ENCODE data around the gene SLX9.

SLX9 gene

GRCh38 chr21:44993321-44994046 lies 53.7 kb downstream of the SLX9 start:
- no peaks in the 10 kb centered on the region for H3K9me3 Mint-ChIP-seq
- H3K27ac Mint-ChIP-seq = no peak overlapping the region
- no peaks in the 10 kb centered on the region for H3K36me3 Mint-ChIP-seq (ENCODE audit: low read depth)
- H3K4me3 Mint-ChIP-seq = no peak overlapping the region
- no peaks in the 10 kb centered on the region for H3K27me3 Mint-ChIP-seq
- no peaks in the 10 kb centered on the region for H3K4me1 Mint-ChIP-seq (ENCODE audit: low read depth)

GRCh38 chr21:44994047-44994694 lies 54.3 kb downstream of the SLX9 start:
- H3K9me3 Mint-ChIP-seq = no peaks in the 10 kb centered on the region
- no peak overlapping the region for H3K27ac Mint-ChIP-seq
- H3K27me3 Mint-ChIP-seq = no peaks in the 10 kb centered on the region

GRCh38 chr21:44994695-44995342 lies 55.0 kb downstream of the SLX9 start:
- Mint-ChIP-seq H3K36me3 (ENCODE audit: low read depth) (no peaks in the 10 kb centered on the region), H3K4me3 (no peak overlapping the region), H3K27ac (no peak overlapping the region), H3K9me3 (no peaks in the 10 kb centered on the region), H3K27me3 (no peaks in the 10 kb centered on the region), H3K4me1 (ENCODE audit: low read depth) (no peaks in the 10 kb centered on the region)

More at GRCh38 chr21:44994047-44994694, 54.3 kb downstream of the SLX9 start:
- no peak overlapping the region for H3K4me3 Mint-ChIP-seq
- no peaks in the 10 kb centered on the region for H3K4me1 Mint-ChIP-seq (ENCODE audit: low read depth)
- no peaks in the 10 kb centered on the region for H3K36me3 Mint-ChIP-seq (ENCODE audit: low read depth)

GRCh38 chr21:44995343-44995941 lies 55.6 kb downstream of the SLX9 start:
- no peaks in the 10 kb centered on the region for H3K36me3 Mint-ChIP-seq (ENCODE audit: low read depth)

GRCh38 chr21:44996096-44996495 lies 56.3 kb downstream of the SLX9 start:
- H3K4me3 Mint-ChIP-seq = no peak overlapping the region
- no peak overlapping the region for H3K27ac Mint-ChIP-seq
- no peaks in the 10 kb centered on the region for H3K9me3 Mint-ChIP-seq
- no peaks in the 10 kb centered on the region for H3K36me3 Mint-ChIP-seq (ENCODE audit: low read depth)
- H3K4me1 Mint-ChIP-seq (ENCODE audit: low read depth) = no peaks in the 10 kb centered on the region
- no peaks in the 10 kb centered on the region for H3K27me3 Mint-ChIP-seq

More at GRCh38 chr21:44995343-44995941, 55.6 kb downstream of the SLX9 start:
- H3K4me1 Mint-ChIP-seq (ENCODE audit: low read depth) = no peaks in the 10 kb centered on the region
- H3K9me3 Mint-ChIP-seq = no peaks in the 10 kb centered on the region
- no peaks in the 10 kb centered on the region for H3K27me3 Mint-ChIP-seq
- no peak overlapping the region for H3K4me3 Mint-ChIP-seq
- H3K27ac Mint-ChIP-seq = no peak overlapping the region

GRCh38 chr21:44996501-44996921 lies 56.7 kb downstream of the SLX9 start:
- Mint-ChIP-seq H3K36me3 (ENCODE audit: low read depth) (no peaks in the 10 kb centered on the region), H3K4me1 (ENCODE audit: low read depth) (no peaks in the 10 kb centered on the region), H3K27ac (no peak overlapping the region), H3K9me3 (no peaks in the 10 kb centered on the region), H3K27me3 (no peaks in the 10 kb centered on the region), H3K4me3 (no peak overlapping the region)

- Mint-ChIP-seq H3K27ac (no peak overlapping the region), H3K4me1 (ENCODE audit: low read depth) (no peaks in the 10 kb centered on the region), H3K4me3 (no peak overlapping the region), H3K9me3 (no peaks in the 10 kb centered on the region), H3K36me3 (ENCODE audit: low read depth) (no peaks in the 10 kb centered on the region), H3K27me3 (no peaks in the 10 kb centered on the region)
Measured at GRCh38 chr21:44996983-44997936, 57.4 kb downstream of the SLX9 start.

- no peaks in the 10 kb centered on the region for H3K9me3 Mint-ChIP-seq
- H3K4me1 Mint-ChIP-seq (ENCODE audit: low read depth) = no peaks in the 10 kb centered on the region
- no peak overlapping the region for H3K27ac Mint-ChIP-seq
- no peak overlapping the region for H3K4me3 Mint-ChIP-seq
- no peaks in the 10 kb centered on the region for H3K27me3 Mint-ChIP-seq
- no peaks in the 10 kb centered on the region for H3K36me3 Mint-ChIP-seq (ENCODE audit: low read depth)
Measured at GRCh38 chr21:44998086-44998620, 58.3 kb downstream of the SLX9 start.

GRCh38 chr21:44998621-44999427 lies 59.0 kb downstream of the SLX9 start:
- Mint-ChIP-seq H3K9me3 (no peaks in the 10 kb centered on the region), H3K27me3 (no peaks in the 10 kb centered on the region), H3K36me3 (ENCODE audit: low read depth) (no peaks in the 10 kb centered on the region), H3K27ac (no peak overlapping the region), H3K4me3 (no peak overlapping the region), H3K4me1 (ENCODE audit: low read depth) (no peaks in the 10 kb centered on the region)

GRCh38 chr21:44999428-44999971 lies 59.7 kb downstream of the SLX9 start:
- no peak overlapping the region for H3K27ac Mint-ChIP-seq
- no peak overlapping the region for H3K4me3 Mint-ChIP-seq
- H3K27me3 Mint-ChIP-seq = no peaks in the 10 kb centered on the region
- H3K4me1 Mint-ChIP-seq (ENCODE audit: low read depth) = peaks cover under 1% of the 10 kb centered on the region
- H3K9me3 Mint-ChIP-seq = no peaks in the 10 kb centered on the region
- no peaks in the 10 kb centered on the region for H3K36me3 Mint-ChIP-seq (ENCODE audit: low read depth)

- Mint-ChIP-seq H3K27ac (no peak overlapping the region), H3K9me3 (no peaks in the 10 kb centered on the region), H3K4me1 (ENCODE audit: low read depth) (peaks cover 7% of the 10 kb centered on the region), H3K27me3 (no peaks in the 10 kb centered on the region), H3K36me3 (ENCODE audit: low read depth) (no peaks in the 10 kb centered on the region), H3K4me3 (no peak overlapping the region)
Measured at GRCh38 chr21:44999972-45000636, 60.3 kb downstream of the SLX9 start.

GRCh38 chr21:45000637-45001133 lies 60.9 kb downstream of the SLX9 start:
- H3K9me3 Mint-ChIP-seq = peaks cover 2% of the 10 kb centered on the region
- H3K36me3 Mint-ChIP-seq (ENCODE audit: low read depth) = no peaks in the 10 kb centered on the region
- no peak overlapping the region for H3K4me3 Mint-ChIP-seq
- H3K4me1 Mint-ChIP-seq (ENCODE audit: low read depth) = peaks cover 9% of the 10 kb centered on the region
- H3K27ac Mint-ChIP-seq = no peak overlapping the region
- no peaks in the 10 kb centered on the region for H3K27me3 Mint-ChIP-seq

Data from stimulated activated naive CD8-positive, alpha-beta T cell treated with anti-CD3 and anti-CD28 coated beads, Interleukin-15, Interleukin-2, amounts not matched to agents 100 ng/mL and 50 ng/mL, for 24 hours (primary cell).